K562 (cell line): Measurements from ENCODE around the gene PIGX. TPM values are rescaled to one million over a fixed set of nuclear protein-coding genes. Genes with fewer than 3 reads are reported as not detected.

Experiments used
- ATF1 ChIP-seq, 2 experiments: fragments of 450-650 bp in 1 of 2; IDR thresholded peaks; 2 replicates each; pipeline ENCODE4 v1.6.1; 2016; ENCODE audit warnings: missing compliant biosample characterization in 1 of 2, missing genetic modification characterization in 1 of 2
- EP300 ChIP-seq: IDR thresholded peaks from 2 replicates; pipeline ENCODE4 v1.6.1; 2012; ENCODE audit warnings: low read length, improper control_type of control experiment
- ETS2 ChIP-seq: IDR thresholded peaks from 2 replicates; pipeline ENCODE4 v1.6.1; 2016; ENCODE audit warnings: borderline replicate concordance, missing genetic modification characterization, mild to moderate bottlenecking, moderate library complexity, missing compliant biosample characterization; ENCODE audit not compliant: poor library complexity, severe bottlenecking
- GATAD2A ChIP-seq: fragments of 450-650 bp; IDR thresholded peaks from 2 replicates; pipeline ENCODE4 v1.6.1; 2017
- GATAD2B ChIP-seq: fragments of 450-650 bp; IDR thresholded peaks from 2 replicates; pipeline ENCODE4 v1.6.1; 2017; ENCODE audit warnings: mild to moderate bottlenecking, borderline replicate concordance
- HIVEP1 ChIP-seq: fragments of 250-450 bp; sonication (Bioruptor Pico); IDR thresholded peaks from 2 replicates; pipeline ENCODE4 v1.4.0; 2020; ENCODE audit warnings: mild to moderate bottlenecking
- KAT2B ChIP-seq: IDR thresholded peaks from one replicate; pipeline ENCODE4 v1.6.1; 2012; ENCODE audit warnings: low read depth, mild to moderate bottlenecking, control low read depth, inconsistent platforms, low read length, moderate library complexity
- SIN3B ChIP-seq: fragments of 450-650 bp; IDR thresholded peaks from 2 replicates; pipeline ENCODE4 v1.6.1; 2017; ENCODE audit warnings: low read depth, mild to moderate bottlenecking, moderate library complexity
- TCF7L2 ChIP-seq: fragments of 150-350 bp; IDR thresholded peaks from 2 replicates; pipeline ENCODE4 v1.6.1; 2016; ENCODE audit warnings: low read depth, mild to moderate bottlenecking, low read length, moderate library complexity
- ZNF217 ChIP-seq: sonication (generic); formaldehyde crosslinking; IDR thresholded peaks from 2 replicates; pipeline ENCODE4 v1.8.0; 2022; ENCODE audit warnings: mild to moderate bottlenecking, missing genetic modification reagents
- ZNF311 ChIP-seq: fragments of 250-450 bp; sonication (Bioruptor Pico); IDR thresholded peaks from 2 replicates; pipeline ENCODE4 v1.4.0; 2020; ENCODE audit warnings: mild to moderate bottlenecking, moderate library complexity
- ZNF75A ChIP-seq: fragments of 450-650 bp; formaldehyde crosslinking; IDR thresholded peaks from 2 replicates; pipeline ENCODE4 v1.4.0; 2020; ENCODE audit warnings: mild to moderate bottlenecking
- polyA plus RNA-seq, 8 experiments: library from polyadenylated mRNA; depleted of rRNA in 4 of 8; stranded (reverse) in 5 of 8; unstranded in 3 of 8; fragments of >200 nt; fragmentation: Nextera tagmentation in 2 of 8; fragmentation: Illumina TruSeq in 1 of 8; extraction: Ambion mirVana in 2 of 8; extraction: Trizol in 1 of 8; gene quantifications; 2 replicates each; pipeline versions ENCODE4 v1.2.1 to v1.2.3, GENCODE V29; 2011 to 2014; ENCODE audit warnings: inconsistent platforms in 1 of 8, missing spikeins in 1 of 8
- total RNA-seq, 7 experiments: library from RNA; depleted of rRNA in 6 of 7; stranded (reverse); fragments of >200 nt in 6 of 7; fragmentation: Illumina TruSeq in 2 of 7; extraction: Trizol in 2 of 7; gene quantifications; 2 replicates each; pipeline versions ENCODE4 v1.2.1 to v1.2.3, GENCODE V29; 2011 to 2021; ENCODE audit warnings: low replicate concordance in 1 of 7
- TF ChIP-seq, protein P1 (sequence below), 3 experiments: IDR thresholded peaks in 2 of 3; conservative IDR thresholded peaks in 1 of 3; 2 replicates each; pipeline ENCODE4 v1.5.1; 2011 to 2012; ENCODE audit warnings: low read length in 3 of 3, mild to moderate bottlenecking in 3 of 3, control low read depth in 2 of 3, improper control_type of control experiment in 1 of 3, inconsistent platforms in 1 of 3, low read depth in 1 of 3, mixed read lengths in 1 of 3, moderate library complexity in 1 of 3; ENCODE audit not compliant: insufficient read depth in 2 of 3
- TF ChIP-seq, protein P2 (sequence below): fragments of 250-450 bp; sonication (Bioruptor Pico); IDR thresholded peaks from 2 replicates; pipeline ENCODE4 v1.5.0; 2022; ENCODE audit warnings: mild to moderate bottlenecking
- TF ChIP-seq, protein P3 (sequence below): sonication (generic); formaldehyde crosslinking; IDR thresholded peaks from 2 replicates; pipeline ENCODE4 v1.8.1; 2023; ENCODE audit warnings: missing genetic modification reagents, mild to moderate bottlenecking, borderline replicate concordance
- TF ChIP-seq, protein P4 (sequence below): sonication (generic); formaldehyde crosslinking; IDR thresholded peaks from 2 replicates; pipeline ENCODE4 v1.5.0; 2020; ENCODE audit warnings: missing genetic modification reagents

PIGX gene
- total and polyA plus RNA-seq, 9 of the 15 experiments (the other 6 are each of a cell fraction or from before 2014, with no cell fraction given): 3.7 to 36.3 (median 26.9) TPM

DNA sequence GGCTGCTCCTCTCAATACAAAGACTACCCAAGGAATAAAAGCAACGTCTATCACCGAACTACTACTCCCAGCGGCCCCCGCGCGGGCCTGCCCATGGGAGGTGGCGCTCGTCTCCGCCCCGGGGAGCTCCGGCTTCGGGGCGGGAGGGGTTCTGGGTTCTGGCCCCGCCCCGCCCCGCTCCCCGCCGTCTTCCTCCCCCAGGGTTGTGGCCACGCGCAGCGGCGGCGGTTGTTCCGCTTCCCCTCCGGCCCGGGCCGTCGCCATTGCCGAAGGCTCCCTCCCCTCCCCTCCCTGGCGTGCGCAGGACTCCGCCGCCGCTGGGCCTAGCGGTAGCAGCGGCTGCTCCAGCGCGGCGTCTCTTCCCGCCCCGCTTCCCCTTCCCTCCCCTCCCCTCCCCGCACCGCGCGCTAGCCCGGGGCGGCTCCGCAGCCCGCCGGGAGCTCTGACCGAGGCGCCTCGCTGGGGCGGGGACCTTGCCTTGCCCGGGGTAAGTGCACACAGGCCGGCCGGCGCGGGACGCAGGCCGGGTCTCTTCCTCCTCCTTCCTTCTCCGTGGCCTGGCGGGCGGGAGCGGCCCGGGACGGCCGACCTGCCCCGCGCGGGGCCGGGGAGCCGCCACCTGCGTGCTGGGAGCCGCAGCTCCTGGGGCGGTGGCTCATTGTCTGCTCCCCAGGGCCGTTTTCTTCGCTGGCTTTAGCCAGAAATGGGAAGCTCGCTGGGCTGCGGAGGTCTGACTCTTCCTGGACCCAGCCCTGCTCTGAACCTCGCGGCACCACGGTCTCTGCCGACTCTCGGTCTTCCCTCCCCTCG is 27.7 kb downstream of the PIGX start, which contains the start of gene PAK2 (continued):
- TF ChIP-seq TCF7L2 (no peak), ZNF217 (no peak), ZNF311 (CRISPR knock-in tag) (no peak), SIN3B (0 out of 2 replicates have a peak, but pooled peaks have one; percentile 40), EP300 (peak; percentile 9; the same call in 1 of the 2 replicates), GATAD2A (0 out of 2 replicates have a peak, but pooled peaks have one; percentile 45), ATF1 (CRISPR knock-in tag; IDR thresholded peaks at IDR 0.05) (no peak), ATF1 (tag; IDR thresholded peaks at IDR 0.05) (peak; percentile 23), HIVEP1 (no peak), KAT2B (no peak), ETS2 (tag) (no peak), GATAD2B (no peak), ZNF75A (CRISPR knock-in tag) (no peak)
- TF ChIP-seq, protein P1, sequence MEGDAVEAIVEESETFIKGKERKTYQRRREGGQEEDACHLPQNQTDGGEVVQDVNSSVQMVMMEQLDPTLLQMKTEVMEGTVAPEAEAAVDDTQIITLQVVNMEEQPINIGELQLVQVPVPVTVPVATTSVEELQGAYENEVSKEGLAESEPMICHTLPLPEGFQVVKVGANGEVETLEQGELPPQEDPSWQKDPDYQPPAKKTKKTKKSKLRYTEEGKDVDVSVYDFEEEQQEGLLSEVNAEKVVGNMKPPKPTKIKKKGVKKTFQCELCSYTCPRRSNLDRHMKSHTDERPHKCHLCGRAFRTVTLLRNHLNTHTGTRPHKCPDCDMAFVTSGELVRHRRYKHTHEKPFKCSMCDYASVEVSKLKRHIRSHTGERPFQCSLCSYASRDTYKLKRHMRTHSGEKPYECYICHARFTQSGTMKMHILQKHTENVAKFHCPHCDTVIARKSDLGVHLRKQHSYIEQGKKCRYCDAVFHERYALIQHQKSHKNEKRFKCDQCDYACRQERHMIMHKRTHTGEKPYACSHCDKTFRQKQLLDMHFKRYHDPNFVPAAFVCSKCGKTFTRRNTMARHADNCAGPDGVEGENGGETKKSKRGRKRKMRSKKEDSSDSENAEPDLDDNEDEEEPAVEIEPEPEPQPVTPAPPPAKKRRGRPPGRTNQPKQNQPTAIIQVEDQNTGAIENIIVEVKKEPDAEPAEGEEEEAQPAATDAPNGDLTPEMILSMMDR (IDR thresholded peaks at IDR 0.05 in 2 of 3, conservative IDR thresholded peaks at IDR 0.05 in 1 of 3; ENCODE audit: insufficient read depth in 2 of 3, low read depth in 1 of 3, low read length in 3 of 3): peak in 1 of 3 experiments; percentile 1; a peak in 1 of 6 replicates
- TF ChIP-seq, protein P2, sequence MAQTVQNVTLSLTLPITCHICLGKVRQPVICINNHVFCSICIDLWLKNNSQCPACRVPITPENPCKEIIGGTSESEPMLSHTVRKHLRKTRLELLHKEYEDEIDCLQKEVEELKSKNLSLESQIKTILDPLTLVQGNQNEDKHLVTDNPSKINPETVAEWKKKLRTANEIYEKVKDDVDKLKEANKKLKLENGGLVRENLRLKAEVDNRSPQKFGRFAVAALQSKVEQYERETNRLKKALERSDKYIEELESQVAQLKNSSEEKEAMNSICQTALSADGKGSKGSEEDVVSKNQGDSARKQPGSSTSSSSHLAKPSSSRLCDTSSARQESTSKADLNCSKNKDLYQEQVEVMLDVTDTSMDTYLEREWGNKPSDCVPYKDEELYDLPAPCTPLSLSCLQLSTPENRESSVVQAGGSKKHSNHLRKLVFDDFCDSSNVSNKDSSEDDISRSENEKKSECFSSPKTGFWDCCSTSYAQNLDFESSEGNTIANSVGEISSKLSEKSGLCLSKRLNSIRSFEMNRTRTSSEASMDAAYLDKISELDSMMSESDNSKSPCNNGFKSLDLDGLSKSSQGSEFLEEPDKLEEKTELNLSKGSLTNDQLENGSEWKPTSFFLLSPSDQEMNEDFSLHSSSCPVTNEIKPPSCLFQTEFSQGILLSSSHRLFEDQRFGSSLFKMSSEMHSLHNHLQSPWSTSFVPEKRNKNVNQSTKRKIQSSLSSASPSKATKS: no peak
- TF ChIP-seq, protein P3, sequence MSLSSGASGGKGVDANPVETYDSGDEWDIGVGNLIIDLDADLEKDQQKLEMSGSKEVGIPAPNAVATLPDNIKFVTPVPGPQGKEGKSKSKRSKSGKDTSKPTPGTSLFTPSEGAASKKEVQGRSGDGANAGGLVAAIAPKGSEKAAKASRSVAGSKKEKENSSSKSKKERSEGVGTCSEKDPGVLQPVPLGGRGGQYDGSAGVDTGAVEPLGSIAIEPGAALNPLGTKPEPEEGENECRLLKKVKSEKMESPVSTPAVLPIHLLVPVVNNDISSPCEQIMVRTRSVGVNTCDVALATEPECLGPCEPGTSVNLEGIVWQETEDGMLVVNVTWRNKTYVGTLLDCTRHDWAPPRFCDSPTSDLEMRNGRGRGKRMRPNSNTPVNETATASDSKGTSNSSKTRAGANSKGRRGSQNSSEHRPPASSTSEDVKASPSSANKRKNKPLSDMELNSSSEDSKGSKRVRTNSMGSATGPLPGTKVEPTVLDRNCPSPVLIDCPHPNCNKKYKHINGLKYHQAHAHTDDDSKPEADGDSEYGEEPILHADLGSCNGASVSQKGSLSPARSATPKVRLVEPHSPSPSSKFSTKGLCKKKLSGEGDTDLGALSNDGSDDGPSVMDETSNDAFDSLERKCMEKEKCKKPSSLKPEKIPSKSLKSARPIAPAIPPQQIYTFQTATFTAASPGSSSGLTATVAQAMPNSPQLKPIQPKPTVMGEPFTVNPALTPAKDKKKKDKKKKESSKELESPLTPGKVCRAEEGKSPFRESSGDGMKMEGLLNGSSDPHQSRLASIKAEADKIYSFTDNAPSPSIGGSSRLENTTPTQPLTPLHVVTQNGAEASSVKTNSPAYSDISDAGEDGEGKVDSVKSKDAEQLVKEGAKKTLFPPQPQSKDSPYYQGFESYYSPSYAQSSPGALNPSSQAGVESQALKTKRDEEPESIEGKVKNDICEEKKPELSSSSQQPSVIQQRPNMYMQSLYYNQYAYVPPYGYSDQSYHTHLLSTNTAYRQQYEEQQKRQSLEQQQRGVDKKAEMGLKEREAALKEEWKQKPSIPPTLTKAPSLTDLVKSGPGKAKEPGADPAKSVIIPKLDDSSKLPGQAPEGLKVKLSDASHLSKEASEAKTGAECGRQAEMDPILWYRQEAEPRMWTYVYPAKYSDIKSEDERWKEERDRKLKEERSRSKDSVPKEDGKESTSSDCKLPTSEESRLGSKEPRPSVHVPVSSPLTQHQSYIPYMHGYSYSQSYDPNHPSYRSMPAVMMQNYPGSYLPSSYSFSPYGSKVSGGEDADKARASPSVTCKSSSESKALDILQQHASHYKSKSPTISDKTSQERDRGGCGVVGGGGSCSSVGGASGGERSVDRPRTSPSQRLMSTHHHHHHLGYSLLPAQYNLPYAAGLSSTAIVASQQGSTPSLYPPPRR (CRISPR knock-in tag): no peak
- TF ChIP-seq, protein P4, sequence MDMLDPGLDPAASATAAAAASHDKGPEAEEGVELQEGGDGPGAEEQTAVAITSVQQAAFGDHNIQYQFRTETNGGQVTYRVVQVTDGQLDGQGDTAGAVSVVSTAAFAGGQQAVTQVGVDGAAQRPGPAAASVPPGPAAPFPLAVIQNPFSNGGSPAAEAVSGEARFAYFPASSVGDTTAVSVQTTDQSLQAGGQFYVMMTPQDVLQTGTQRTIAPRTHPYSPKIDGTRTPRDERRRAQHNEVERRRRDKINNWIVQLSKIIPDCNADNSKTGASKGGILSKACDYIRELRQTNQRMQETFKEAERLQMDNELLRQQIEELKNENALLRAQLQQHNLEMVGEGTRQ (CRISPR knock-in tag): no peak
